ENCODE results near the gene SLIT3. TPM values are rescaled to one million over a fixed set of nuclear protein-coding genes. Genes with fewer than 3 reads are reported as not detected.

SLIT3 gene
- total RNA-seq, 1 donor from 2014 or later: 70.0 TPM

GRCh38 chr5:168921147-168921866 is 379.6 kb downstream of the SLIT3 start:
- ATAC-seq: no peak
- Histone ChIP-seq H3K36me3 (no peaks in the 10 kb centered on the region), H3K27me3 (peaks cover 10% of the 10 kb centered on the region), H3K27ac (no peak overlapping the region), H3K9me3 (no peaks in the 10 kb centered on the region), H3K4me3 (no peak overlapping the region), H3K4me1 (peaks cover 8% of the 10 kb centered on the region)
- intact Hi-C loops (cut with DNase I): no loop called here
- TF ChIP-seq CTCF (IDR thresholded peaks at IDR 0.05): no peak
- no peak for DNase-seq

- Histone ChIP-seq H3K4me3 (no peak overlapping the region), H3K4me1 (peaks cover 8% of the 10 kb centered on the region), H3K9me3 (no peaks in the 10 kb centered on the region), H3K27me3 (peaks cover 10% of the 10 kb centered on the region), H3K36me3 (no peaks in the 10 kb centered on the region), H3K27ac (no peak overlapping the region)
- peak; percentile 89 for ATAC-seq
- no peak for DNase-seq
- TF ChIP-seq CTCF (IDR thresholded peaks at IDR 0.05): no peak
- intact Hi-C loops (cut with DNase I): no loop called here
Observed at GRCh38 chr5:168920019-168920810, 380.7 kb downstream of the SLIT3 start.

GRCh38 chr5:168917947-168918600 is 382.9 kb downstream of the SLIT3 start:
- no peaks in the 10 kb centered on the region for H3K9me3 ChIP-seq
- peaks cover 8% of the 10 kb centered on the region for H3K4me1 ChIP-seq
- H3K36me3 ChIP-seq: no peaks in the 10 kb centered on the region

GRCh38 chr5:168916852-168917251 is 384.1 kb downstream of the SLIT3 start:
- ATAC-seq: no peak

More at GRCh38 chr5:168917947-168918600, 382.9 kb downstream of the SLIT3 start:
- no peak for TF ChIP-seq CTCF (IDR thresholded peaks at IDR 0.05)
- Histone ChIP-seq H3K27ac (no peak overlapping the region), H3K27me3 (peaks cover 10% of the 10 kb centered on the region), H3K4me3 (no peak overlapping the region)
- intact Hi-C loops (cut with DNase I): no loop called here
- no peak for DNase-seq
- ATAC-seq: no peak

More at GRCh38 chr5:168916852-168917251, 384.1 kb downstream of the SLIT3 start:
- TF ChIP-seq CTCF (IDR thresholded peaks at IDR 0.05): no peak
- Histone ChIP-seq H3K27ac (no peak overlapping the region), H3K4me3 (no peak overlapping the region), H3K36me3 (no peaks in the 10 kb centered on the region), H3K4me1 (peaks cover 8% of the 10 kb centered on the region), H3K9me3 (no peaks in the 10 kb centered on the region), H3K27me3 (peaks cover 10% of the 10 kb centered on the region)
- no peak for DNase-seq
- intact Hi-C loops (cut with DNase I): no loop called here

Measured in upper lobe of right lung (tissue), 1 donor.